MCF 10A (cell line): ENCODE data around the gene PCNX2. TPM values are rescaled to one million over a fixed set of nuclear protein-coding genes. Genes with fewer than 3 reads are reported as not detected.
A peak's percentile ranks its signal among the peaks of the same experiment; 100 is the strongest.

Source experiments
- BruUV-seq: library from RNA; stranded (reverse); fragments of 400-500 nt; replicated peaks from 2 replicates; lab custom pipeline; 2021; lab: Mats Ljungman, UMichigan
- CTCF ChIA-PET: fragments of 300-600 bp; sonication (Branson Sonifier 250); formaldehyde crosslinking; extraction: SDS; loops from one replicate; lab custom pipeline; 2021; ENCODE audit warnings: antibody characterized with exemption, inconsistent platforms; lab: Yijun Ruan, JAX
- POLR2A ChIA-PET: fragments of 300-600, 350-650 bp; sonication (Branson Sonifier 250); formaldehyde crosslinking; extraction: SDS; loops from one replicate; lab custom pipeline; 2020; ENCODE audit warnings: antibody characterized with exemption, inconsistent platforms; lab: Yijun Ruan, JAX
- DNase-seq: peaks from one replicate; pipeline ENCODE4 v3.0.0-alpha.2; 2018; ENCODE audit not compliant: unreplicated experiment
- H3K27ac Mint-ChIP-seq: one replicate; pipeline ENCODE4 v1.8.0; 2022; ENCODE audit warnings: mild to moderate bottlenecking, low read depth, mixed read lengths; ENCODE audit not compliant: unreplicated experiment
- H3K27me3 Mint-ChIP-seq: one replicate; pipeline ENCODE4 v1.8.0; 2022; ENCODE audit warnings: mixed read lengths; ENCODE audit not compliant: insufficient read depth, unreplicated experiment
- H3K36me3 Mint-ChIP-seq: one replicate; pipeline ENCODE4 v1.8.0; 2022; ENCODE audit warnings: mild to moderate bottlenecking, moderate library complexity, mixed read lengths; ENCODE audit not compliant: insufficient read depth, unreplicated experiment
- H3K4me1 Mint-ChIP-seq: one replicate; pipeline ENCODE4 v1.8.0; 2022; ENCODE audit warnings: mixed read lengths; ENCODE audit not compliant: insufficient read depth, unreplicated experiment
- H3K4me3 Mint-ChIP-seq: one replicate; pipeline ENCODE4 v1.8.0; 2022; ENCODE audit warnings: mild to moderate bottlenecking, moderate library complexity, mixed read lengths; ENCODE audit not compliant: unreplicated experiment
- H3K9me3 Mint-ChIP-seq: one replicate; pipeline ENCODE4 v1.8.0; 2022; ENCODE audit warnings: mixed read lengths; ENCODE audit not compliant: unreplicated experiment
- intact Hi-C: fragments of 100-400 bp; cut with micrococcal nuclease; formaldehyde crosslinking; loops from 2 replicates; pipeline ENCODE4 v1.14.1; 2022
- total RNA-seq: library from RNA; stranded (reverse); gene quantifications from 2 replicates; pipeline ENCODE4 v1.2.3, GENCODE V29; 2022
- TF ChIP-seq, protein P1 (sequence below): fragments of 200-600 bp; IDR thresholded peaks from one replicate; pipeline ENCODE4 v1.8.0; 2022; ENCODE audit warnings: antibody characterized with exemption, mild to moderate bottlenecking; ENCODE audit not compliant: unreplicated experiment

Gene PCNX2
- total RNA-seq, 1 experiment from 2014 or later = 80.5 TPM

- TF ChIP-seq, protein P1, sequence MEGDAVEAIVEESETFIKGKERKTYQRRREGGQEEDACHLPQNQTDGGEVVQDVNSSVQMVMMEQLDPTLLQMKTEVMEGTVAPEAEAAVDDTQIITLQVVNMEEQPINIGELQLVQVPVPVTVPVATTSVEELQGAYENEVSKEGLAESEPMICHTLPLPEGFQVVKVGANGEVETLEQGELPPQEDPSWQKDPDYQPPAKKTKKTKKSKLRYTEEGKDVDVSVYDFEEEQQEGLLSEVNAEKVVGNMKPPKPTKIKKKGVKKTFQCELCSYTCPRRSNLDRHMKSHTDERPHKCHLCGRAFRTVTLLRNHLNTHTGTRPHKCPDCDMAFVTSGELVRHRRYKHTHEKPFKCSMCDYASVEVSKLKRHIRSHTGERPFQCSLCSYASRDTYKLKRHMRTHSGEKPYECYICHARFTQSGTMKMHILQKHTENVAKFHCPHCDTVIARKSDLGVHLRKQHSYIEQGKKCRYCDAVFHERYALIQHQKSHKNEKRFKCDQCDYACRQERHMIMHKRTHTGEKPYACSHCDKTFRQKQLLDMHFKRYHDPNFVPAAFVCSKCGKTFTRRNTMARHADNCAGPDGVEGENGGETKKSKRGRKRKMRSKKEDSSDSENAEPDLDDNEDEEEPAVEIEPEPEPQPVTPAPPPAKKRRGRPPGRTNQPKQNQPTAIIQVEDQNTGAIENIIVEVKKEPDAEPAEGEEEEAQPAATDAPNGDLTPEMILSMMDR = no peak
- H3K27ac Mint-ChIP-seq = no peak overlapping the region
- peaks cover 12% of the 10 kb centered on the region for H3K4me1 Mint-ChIP-seq
- H3K27me3 Mint-ChIP-seq = no peaks in the 10 kb centered on the region
- intact Hi-C loops = no loop called here
- H3K4me3 Mint-ChIP-seq = no peak overlapping the region
- ChIA-PET POLR2A (interaction anchor here (2.7 kb wide), 1 partner anchor 9 kb away, joined by 12 read pairs; the partner anchor contains the start of gene NTPCR), CTCF (interaction anchor here (0.7 to 1.8 kb wide), 4 partner anchors 9 to 305 kb away, joined by 3 to 6 read pairs (median 4); no protein-coding TSS in a partner anchor)
- BruUV-seq = no TSS peak
- no peaks in the 10 kb centered on the region for H3K9me3 Mint-ChIP-seq
- H3K36me3 Mint-ChIP-seq = no peaks in the 10 kb centered on the region
- DNase-seq = no peak
These were observed 355.8 kb downstream of the PCNX2 start for GRCh38 chr1:232939748-232940147.

- peaks cover 12% of the 10 kb centered on the region for H3K4me1 Mint-ChIP-seq
- H3K36me3 Mint-ChIP-seq = no peaks in the 10 kb centered on the region
- POLR2A ChIA-PET = interaction anchor here (2.7 kb wide), 1 partner anchor 10 kb away, joined by 12 read pairs; the partner anchor contains the start of gene NTPCR
- H3K27ac Mint-ChIP-seq = no peak overlapping the region
- H3K4me3 Mint-ChIP-seq = no peak overlapping the region
- DNase-seq = no peak
- H3K27me3 Mint-ChIP-seq = no peaks in the 10 kb centered on the region
- CTCF ChIA-PET = interaction anchor here (0.6 to 1.3 kb wide), 3 partner anchors 30 to 309 kb away, joined by 3 to 6 read pairs (median 4); partner anchors contain the start of gene SIPA1L2
- H3K9me3 Mint-ChIP-seq = no peaks in the 10 kb centered on the region
- BruUV-seq = no TSS peak
- TF ChIP-seq, protein P1 = no peak
- intact Hi-C loops = no loop called here
These were observed 356.6 kb downstream of the PCNX2 start for GRCh38 chr1:232938926-232939325.

DNA sequence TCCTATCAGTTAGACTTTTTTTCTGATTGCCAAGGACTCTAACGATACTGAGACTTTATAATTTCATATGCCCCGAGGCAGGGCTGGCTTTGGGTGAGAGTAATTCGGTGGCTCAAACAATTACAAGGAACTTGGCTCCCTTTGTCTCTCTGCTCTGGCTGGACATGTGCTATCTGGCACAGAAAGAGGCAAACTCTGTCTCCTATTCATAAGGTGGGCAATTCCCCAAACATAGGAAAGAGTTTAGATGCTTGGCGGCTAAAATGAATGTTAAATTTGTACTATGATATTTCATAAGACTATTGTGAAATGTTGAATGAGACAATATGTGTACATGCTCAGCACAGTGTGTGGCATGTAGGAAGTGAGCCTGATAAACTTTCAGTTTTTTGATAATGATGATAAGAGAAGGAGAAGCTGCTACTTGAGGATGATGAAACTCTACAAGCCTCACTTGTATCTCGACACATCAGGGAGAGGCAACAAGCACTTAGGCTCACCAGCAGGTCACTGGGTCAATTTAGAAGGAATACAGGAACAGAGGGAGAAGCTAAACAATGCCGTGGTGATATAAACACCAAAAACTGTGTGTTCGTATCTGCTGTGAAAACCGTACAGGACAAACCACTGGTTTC lies 357.7 kb downstream of the PCNX2 start:
- Mint-ChIP-seq H3K4me3 (no peak overlapping the region), H3K36me3 (no peaks in the 10 kb centered on the region), H3K27ac (peak overlapping the region; percentile 7), H3K4me1 (peaks cover 12% of the 10 kb centered on the region), H3K27me3 (no peaks in the 10 kb centered on the region), H3K9me3 (no peaks in the 10 kb centered on the region)
- TF ChIP-seq, protein P1 = no peak
- peak; percentile 68 for DNase-seq
- ChIA-PET POLR2A (interaction anchor here (0.6 to 2.7 kb wide), 11 partner anchors 10 to 308 kb away, joined by 3 to 12 read pairs (median 3); partner anchors contain the start of genes NTPCR and SIPA1L2), CTCF (interaction anchor here (0.5 to 1.3 kb wide), 4 partner anchors 35 to 345 kb away, joined by 3 to 4 read pairs (median 4); partner anchors contain the start of gene SIPA1L2)
- intact Hi-C loops = no loop called here
- no TSS peak for BruUV-seq

GRCh38 chr1:232936941-232937340 lies 358.6 kb downstream of the PCNX2 start:
- no TSS peak for BruUV-seq
- CTCF ChIA-PET = interaction anchor here (0.7 to 1.8 kb wide), 5 partner anchors 9 to 368 kb away, joined by 3 to 8 read pairs (median 3); partner anchors contain the start of gene SIPA1L2
- no peak for DNase-seq
- TF ChIP-seq, protein P1 = no peak
- Mint-ChIP-seq H3K9me3 (no peaks in the 10 kb centered on the region), H3K27me3 (no peaks in the 10 kb centered on the region), H3K4me1 (peaks cover 12% of the 10 kb centered on the region), H3K4me3 (no peak overlapping the region), H3K36me3 (no peaks in the 10 kb centered on the region), H3K27ac (no peak overlapping the region)
- intact Hi-C loops = no loop called here
- POLR2A ChIA-PET = interaction anchor here (1.4 to 2.3 kb wide), 3 partner anchors 9 to 68 kb away, joined by 4 to 5 read pairs (median 4); no protein-coding TSS in a partner anchor
